ENCODE results near the gene PTPRD. TPM values are rescaled to one million over a fixed set of nuclear protein-coding genes. Genes with fewer than 3 reads are reported as not detected.

Gene PTPRD
- total RNA-seq, 1 experiment from 2014 or later = 32.5 TPM

DNA sequence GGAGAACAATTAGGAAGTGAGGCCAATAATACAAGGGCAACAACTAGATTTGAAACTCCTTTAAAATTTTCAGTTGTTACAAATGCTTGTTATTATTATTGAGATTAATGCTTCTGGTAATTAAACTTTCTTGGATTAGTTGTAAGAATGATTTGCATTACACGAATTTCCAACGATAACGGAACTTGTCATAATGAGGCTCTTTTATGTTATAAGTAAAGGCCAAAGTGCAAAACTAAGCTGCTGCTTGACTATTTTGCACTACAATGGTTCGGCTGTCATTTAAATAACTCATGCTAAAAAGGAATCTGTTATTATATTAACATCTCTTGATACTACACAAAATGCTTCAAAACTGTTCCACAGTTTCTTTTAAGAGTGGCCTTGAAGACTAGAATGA lies 1007.1 kb downstream of the PTPRD start:
- no peak overlapping the region for H3K4me3 Mint-ChIP-seq
- Histone ChIP-seq H3K4me1 (ENCODE audit: insufficient read depth, low read length) (no peaks in the 10 kb centered on the region; the same call in 1 of the 2 replicates), H2AK5ac (ENCODE audit: insufficient read length, low read length) (no peak overlapping the region), H4K8ac (replicated peaks; ENCODE audit: insufficient read length, low read depth, low read length) (no peak overlapping the region), H3K4me2 (ENCODE audit: insufficient read depth, insufficient read length, low read length) (no peak overlapping the region), H2BK12ac (ENCODE audit: insufficient read length, low read depth, low read length) (no peak overlapping the region), H2BK15ac (ENCODE audit: low read depth, low read length) (no peak overlapping the region), H2BK120ac (ENCODE audit: low read depth, low read length, poor library complexity, severe bottlenecking) (no peak overlapping the region), H3K23ac (ENCODE audit: insufficient read length, low read depth, low read length) (no peak overlapping the region), H2AFZ (ENCODE audit: low read length) (no peak overlapping the region), H3T11ph (ENCODE audit: low read length) (no peak overlapping the region), H4K20me1 (ENCODE audit: control insufficient read depth, insufficient read depth, insufficient read length) (no peaks in the 10 kb centered on the region), H3K14ac (ENCODE audit: insufficient read depth, low read length) (no peak overlapping the region), H2BK5ac (ENCODE audit: insufficient read length, low read length) (no peak overlapping the region), H4K5ac (ENCODE audit: insufficient read length, low read depth, low read length) (no peak overlapping the region), H3K79me2 (ENCODE audit: insufficient read depth, low read length) (no peaks in the 10 kb centered on the region), H3K27ac (ENCODE audit: insufficient read length, low read depth, low read length) (no peak overlapping the region), H3K4ac (ENCODE audit: low read depth, low read length) (no peak overlapping the region), H2BK20ac (ENCODE audit: low read depth, low read length, poor library complexity, severe bottlenecking) (no peak overlapping the region), H3K56ac (ENCODE audit: insufficient read length, low read depth, low read length) (no peak overlapping the region), H3K79me1 (ENCODE audit: insufficient read depth, low read depth, low read length, poor library complexity, severe bottlenecking) (no peaks in the 10 kb centered on the region), H3K18ac (ENCODE audit: insufficient read length, low read depth, low read length) (no peak overlapping the region), H4K91ac (ENCODE audit: insufficient read length, low read depth, low read length) (no peak overlapping the region), H3K27me3 (ENCODE audit: insufficient read depth, low read length) (no peaks in the 10 kb centered on the region), H3K9ac (ENCODE audit: extremely low read depth, insufficient read length, low read length) (no peak overlapping the region), H3K23me2 (ENCODE audit: insufficient read length, low read depth, low read length, poor library complexity, severe bottlenecking) (no peaks in the 10 kb centered on the region), H3K9me3 (ENCODE audit: control insufficient read depth, low read depth, low read length) (no peaks in the 10 kb centered on the region)
- no CpG with 5 or more reads among the region's 4 CpGs for WGBS (ENCODE audit: extremely low coverage, insufficient read length, low lambda C conversion rate)
- no peak for DNase-seq
- TF ChIP-seq, protein P1, sequence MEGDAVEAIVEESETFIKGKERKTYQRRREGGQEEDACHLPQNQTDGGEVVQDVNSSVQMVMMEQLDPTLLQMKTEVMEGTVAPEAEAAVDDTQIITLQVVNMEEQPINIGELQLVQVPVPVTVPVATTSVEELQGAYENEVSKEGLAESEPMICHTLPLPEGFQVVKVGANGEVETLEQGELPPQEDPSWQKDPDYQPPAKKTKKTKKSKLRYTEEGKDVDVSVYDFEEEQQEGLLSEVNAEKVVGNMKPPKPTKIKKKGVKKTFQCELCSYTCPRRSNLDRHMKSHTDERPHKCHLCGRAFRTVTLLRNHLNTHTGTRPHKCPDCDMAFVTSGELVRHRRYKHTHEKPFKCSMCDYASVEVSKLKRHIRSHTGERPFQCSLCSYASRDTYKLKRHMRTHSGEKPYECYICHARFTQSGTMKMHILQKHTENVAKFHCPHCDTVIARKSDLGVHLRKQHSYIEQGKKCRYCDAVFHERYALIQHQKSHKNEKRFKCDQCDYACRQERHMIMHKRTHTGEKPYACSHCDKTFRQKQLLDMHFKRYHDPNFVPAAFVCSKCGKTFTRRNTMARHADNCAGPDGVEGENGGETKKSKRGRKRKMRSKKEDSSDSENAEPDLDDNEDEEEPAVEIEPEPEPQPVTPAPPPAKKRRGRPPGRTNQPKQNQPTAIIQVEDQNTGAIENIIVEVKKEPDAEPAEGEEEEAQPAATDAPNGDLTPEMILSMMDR (conservative IDR thresholded peaks at IDR 0.05) = no peak
- H3K4me1 Mint-ChIP-seq = peaks cover 19 to 21% of the 10 kb centered on the region in 2 experiments
- H3K9me3 Mint-ChIP-seq = no peaks in the 10 kb centered on the region
- no peak overlapping the region for H3K27ac Mint-ChIP-seq
- no peaks in the 10 kb centered on the region for H3K27me3 Mint-ChIP-seq (ENCODE audit: low read depth)
- H3K36me3 Mint-ChIP-seq (ENCODE audit: insufficient read depth in 1 of 3, low read depth in 3 of 3) = no peaks in the 10 kb centered on the region

All from H9 (cell line).